CD4-positive, alpha-beta memory T cell (primary cell): ENCODE data around the gene STIM1. TPM values are rescaled to one million over a fixed set of nuclear protein-coding genes. Genes with fewer than 3 reads are reported as not detected.

Experiments used
- CTCF ChIA-PET: fragments of 350-600 bp; sonication (Branson Sonifier 250); formaldehyde crosslinking; loops from one replicate; lab custom pipeline; 2021; ENCODE audit warnings: inconsistent platforms; ENCODE audit not compliant: partially characterized antibody; lab: Charles Lee
- POLR2A ChIA-PET: fragments of 350-600 bp; sonication (Branson Sonifier 250); formaldehyde crosslinking; loops from one replicate; lab custom pipeline; 2021; ENCODE audit not compliant: partially characterized antibody; lab: Charles Lee
- DNase-seq, 5 donors: peaks; one replicate each; pipeline versions ENCODE4 v3.0.0 to v3.0.0-alpha.2; 2020 to 2022; ENCODE audit warnings: mixed read lengths in 1 of 5
- H3K27ac ChIP-seq: one replicate; pipeline ENCODE4 v1.7.0; 2013; ENCODE audit warnings: low read depth, low read length
- H3K27me3 ChIP-seq: 2 replicates; pipeline ENCODE4 v1.7.0; 2013; ENCODE audit warnings: mild to moderate bottlenecking, low read length, moderate library complexity; ENCODE audit not compliant: insufficient read depth
- H3K36me3 ChIP-seq: 2 replicates; pipeline ENCODE4 v1.7.0; 2013; ENCODE audit warnings: mild to moderate bottlenecking, low read length, moderate library complexity; ENCODE audit not compliant: insufficient read depth
- H3K4me1 ChIP-seq: 2 replicates; pipeline ENCODE4 v1.7.0; 2013; ENCODE audit warnings: mild to moderate bottlenecking, low read length, moderate library complexity; ENCODE audit not compliant: insufficient read depth
- H3K4me3 ChIP-seq, 2 donors: one replicate each; pipeline ENCODE4 v1.7.0; 2013; ENCODE audit warnings: low read length in 2 of 2, mild to moderate bottlenecking in 1 of 2
- H3K9me3 ChIP-seq, 2 donors: one replicate each; pipeline ENCODE4 v1.7.0; 2013; ENCODE audit warnings: low read length in 2 of 2, control low read depth in 1 of 2; ENCODE audit not compliant: control insufficient read depth in 1 of 2
- H3K27ac Mint-ChIP-seq, 7 donors: one replicate each; pipeline ENCODE4 v1.8.0; 2020 to 2021; ENCODE audit warnings: mixed read lengths in 7 of 7, mild to moderate bottlenecking in 6 of 7, inconsistent platforms in 3 of 7, moderate library complexity in 3 of 7
- H3K27me3 Mint-ChIP-seq, 2 donors: one replicate each; pipeline ENCODE4 v1.8.0; 2020 to 2021; ENCODE audit warnings: mixed read lengths in 2 of 2
- H3K36me3 Mint-ChIP-seq, 2 donors: one replicate each; pipeline ENCODE4 v1.8.0; 2020 to 2021; ENCODE audit warnings: mixed read lengths in 2 of 2, inconsistent platforms in 1 of 2, mild to moderate bottlenecking in 1 of 2
- H3K4me1 Mint-ChIP-seq, 4 donors: one replicate each; pipeline ENCODE4 v1.8.0; 2020 to 2021; ENCODE audit warnings: mixed read lengths in 4 of 4, mild to moderate bottlenecking in 1 of 4
- H3K4me3 Mint-ChIP-seq, 8 donors: one replicate each; pipeline ENCODE4 v1.8.0; 2020 to 2021; ENCODE audit warnings: mixed read lengths in 8 of 8, mild to moderate bottlenecking in 7 of 8, moderate library complexity in 6 of 8, inconsistent platforms in 3 of 8
- H3K9me3 Mint-ChIP-seq, 8 donors: one replicate each; pipeline ENCODE4 v1.8.0; 2020 to 2021; ENCODE audit warnings: mixed read lengths in 8 of 8, mild to moderate bottlenecking in 5 of 8, inconsistent platforms in 3 of 8, moderate library complexity in 1 of 8
- intact Hi-C: fragments of 100-400 bp; cut with micrococcal nuclease; formaldehyde crosslinking; loops from one replicate; pipeline ENCODE4 v1.15.1; 2023
- polyA plus RNA-seq, 2 donors: library from polyadenylated mRNA; unstranded; fragments of 300-500 nt; fragmentation: Illumina TruSeq; gene quantifications; one replicate each; pipeline ENCODE4 v1.2.3, GENCODE V29; 2021
- total RNA-seq, 2 experiments: library from RNA; stranded (reverse); gene quantifications; one replicate each; pipeline ENCODE4 v1.2.3, GENCODE V29; 2021

STIM1 gene
- total and polyA plus RNA-seq, 4 experiments from 2014 or later, result 27.7 to 87.4 (median 65.5) TPM

- DNase-seq, result no peak
- H3K4me1 Mint-ChIP-seq, result peaks cover 61 to 79% (median 71%) of the 10 kb centered on the region in 4 donors
- ChIA-PET CTCF (interaction anchor here (1.1 to 3.3 kb wide), 5 partner anchors 39 to 170 kb away, joined by 4 to 30 read pairs (median 8); partner anchors contain the start of gene STIM1), POLR2A (interaction anchor here (1.0 to 2.4 kb wide), 6 partner anchors 22 to 62 kb away, joined by 3 to 10 read pairs (median 3); partner anchors contain the start of genes RHOG and STIM1)
- H3K4me3 ChIP-seq, result no peak overlapping the region
- no peaks in the 10 kb centered on the region for H3K27me3 Mint-ChIP-seq
- no peaks in the 10 kb centered on the region for H3K36me3 ChIP-seq
- no peaks in the 10 kb centered on the region for H3K9me3 ChIP-seq
- H3K27ac Mint-ChIP-seq, result peak overlapping the region; percentile 75 to 95 (median 93)
- H3K9me3 Mint-ChIP-seq, result no peaks in the 10 kb centered on the region
- H3K4me3 Mint-ChIP-seq, result peak overlapping the region in 6 of 8 donors; percentile 19 to 72 (median 52)
- H3K27ac ChIP-seq, result peak overlapping the region; percentile 28
- intact Hi-C loops, result no loop called here
- no peaks in the 10 kb centered on the region for H3K27me3 ChIP-seq
- H3K4me1 ChIP-seq, result peaks cover 80% of the 10 kb centered on the region
- H3K36me3 Mint-ChIP-seq, result no peaks in the 10 kb centered on the region
Observed at GRCh38 chr11:3903207-3903896, 47.9 kb downstream of the STIM1 start.

GRCh38 chr11:3904228-3904627 is 48.8 kb downstream of the STIM1 start:
- Histone ChIP-seq H3K27ac (peak overlapping the region; percentile 45), H3K9me3 (no peaks in the 10 kb centered on the region), H3K4me3 (no peak overlapping the region), H3K27me3 (no peaks in the 10 kb centered on the region), H3K4me1 (peaks cover 80% of the 10 kb centered on the region), H3K36me3 (no peaks in the 10 kb centered on the region)
- no peaks in the 10 kb centered on the region for H3K9me3 Mint-ChIP-seq
- POLR2A ChIA-PET, result interaction anchor here (1.1 to 2.7 kb wide), 3 partner anchors 22 to 64 kb away, joined by 3 to 24 read pairs (median 7); partner anchors contain the start of genes RHOG and STIM1
- no peak for DNase-seq
- intact Hi-C loops, result loop anchor here (2.0 kb wide), 1 partner anchor 49 kb away; the partner anchor contains the start of gene STIM1
- CTCF ChIA-PET, result interaction anchor here (1.1 to 3.9 kb wide), 2 partner anchors 46 to 49 kb away, joined by 3 to 16 read pairs; partner anchors contain the start of gene STIM1
- H3K4me1 Mint-ChIP-seq, result peaks cover 61 to 86% (median 75%) of the 10 kb centered on the region in 4 donors
- H3K27me3 Mint-ChIP-seq, result no peaks in the 10 kb centered on the region
- H3K36me3 Mint-ChIP-seq, result no peaks in the 10 kb centered on the region
- peak overlapping the region in 6 of 8 donors; percentile 8 to 67 (median 34) for H3K4me3 Mint-ChIP-seq
- peak overlapping the region; percentile 75 to 95 (median 93) for H3K27ac Mint-ChIP-seq

- Mint-ChIP-seq H3K27me3 (no peaks in the 10 kb centered on the region), H3K9me3 (no peaks in the 10 kb centered on the region), H3K4me3 (peak overlapping the region in 7 of 8 donors; percentile 8 to 67 (median 40)), H3K27ac (peak overlapping the region; percentile 75 to 95 (median 93)), H3K4me1 (peaks cover 66 to 90% (median 81%) of the 10 kb centered on the region in 4 donors), H3K36me3 (no peaks in the 10 kb centered on the region)
- CTCF ChIA-PET, result interaction anchor here (0.7 to 3.9 kb wide), 10 partner anchors 10 to 167 kb away, joined by 3 to 16 read pairs (median 3); partner anchors contain the start of gene STIM1
- POLR2A ChIA-PET, result interaction anchor here (0.7 to 2.7 kb wide), 5 partner anchors 32 to 65 kb away, joined by 3 to 24 read pairs (median 3); partner anchors contain the start of genes RHOG and STIM1
- Histone ChIP-seq H3K36me3 (no peaks in the 10 kb centered on the region), H3K27me3 (no peaks in the 10 kb centered on the region), H3K9me3 (no peaks in the 10 kb centered on the region), H3K4me3 (no peak overlapping the region), H3K4me1 (peaks cover 84% of the 10 kb centered on the region), H3K27ac (peak overlapping the region; percentile 45)
- peak; percentile 62 to 89 (median 77) for DNase-seq
- intact Hi-C loops, result loop anchor here (2.0 to 5.0 kb wide), 3 partner anchors 38 to 51 kb away; partner anchors contain the start of gene STIM1
Observed at GRCh38 chr11:3905080-3905953, 49.9 kb downstream of the STIM1 start.

GRCh38 chr11:3906166-3906565 is 50.7 kb downstream of the STIM1 start:
- peaks cover 67 to 86% (median 79%) of the 10 kb centered on the region in 4 donors for H3K4me1 Mint-ChIP-seq
- ChIA-PET CTCF (interaction anchor here (0.7 to 3.9 kb wide), 10 partner anchors 9 to 166 kb away, joined by 3 to 16 read pairs (median 3); partner anchors contain the start of gene STIM1), POLR2A (interaction anchor here (0.5 to 2.7 kb wide), 5 partner anchors 10 to 66 kb away, joined by 3 to 24 read pairs (median 3); partner anchors contain the start of genes RHOG and STIM1)
- Histone ChIP-seq H3K4me3 (no peak overlapping the region), H3K27me3 (no peaks in the 10 kb centered on the region), H3K36me3 (no peaks in the 10 kb centered on the region), H3K27ac (peak overlapping the region; percentile 45), H3K4me1 (peaks cover 81% of the 10 kb centered on the region), H3K9me3 (no peaks in the 10 kb centered on the region)
- H3K27me3 Mint-ChIP-seq, result no peaks in the 10 kb centered on the region
- no peaks in the 10 kb centered on the region for H3K36me3 Mint-ChIP-seq
- H3K4me3 Mint-ChIP-seq, result peak overlapping the region in 1 of 8 donors; percentile 13
- intact Hi-C loops, result loop anchor here (5.0 kb wide), 2 partner anchors 39 to 41 kb away; no protein-coding TSS in a partner anchor
- H3K27ac Mint-ChIP-seq, result peak overlapping the region in 3 of 7 donors; percentile 75 to 94 (median 93)
- H3K9me3 Mint-ChIP-seq, result no peaks in the 10 kb centered on the region
- no peak for DNase-seq

GRCh38 chr11:3907590-3907989 is 52.1 kb downstream of the STIM1 start:
- Histone ChIP-seq H3K27me3 (no peaks in the 10 kb centered on the region), H3K9me3 (no peaks in the 10 kb centered on the region), H3K4me3 (no peak overlapping the region), H3K36me3 (no peaks in the 10 kb centered on the region), H3K27ac (no peak overlapping the region), H3K4me1 (peaks cover 77% of the 10 kb centered on the region)
- no peak for DNase-seq
- peaks cover 61 to 84% (median 73%) of the 10 kb centered on the region in 4 donors for H3K4me1 Mint-ChIP-seq
- no peaks in the 10 kb centered on the region for H3K9me3 Mint-ChIP-seq
- no peaks in the 10 kb centered on the region for H3K27me3 Mint-ChIP-seq
- no peaks in the 10 kb centered on the region for H3K36me3 Mint-ChIP-seq
- peak overlapping the region in 1 of 8 donors; percentile 0 for H3K4me3 Mint-ChIP-seq
- H3K27ac Mint-ChIP-seq, result peak overlapping the region; percentile 4 to 84 (median 52)
- ChIA-PET CTCF (interaction anchor here (1.7 to 3.9 kb wide), 2 partner anchors 53 to 58 kb away, joined by 7 to 16 read pairs; partner anchors contain the start of gene STIM1), POLR2A (no interaction called here)
- intact Hi-C loops, result loop anchor here (5.0 kb wide), 2 partner anchors 40 kb away; no protein-coding TSS in a partner anchor

GRCh38 chr11:3909901-3910300 is 54.4 kb downstream of the STIM1 start:
- POLR2A ChIA-PET, result interaction anchor here (0.9 to 3.3 kb wide), 2 partner anchors 16 to 54 kb away, joined by 3 to 11 read pairs; partner anchors contain the start of gene STIM1
- Mint-ChIP-seq H3K27ac (peak overlapping the region; percentile 17 to 87 (median 51)), H3K9me3 (no peaks in the 10 kb centered on the region), H3K27me3 (no peaks in the 10 kb centered on the region), H3K36me3 (no peaks in the 10 kb centered on the region), H3K4me3 (no peak overlapping the region), H3K4me1 (peaks cover 56 to 82% (median 69%) of the 10 kb centered on the region in 4 donors)
- H3K27ac ChIP-seq, result no peak overlapping the region
- H3K36me3 ChIP-seq, result no peaks in the 10 kb centered on the region
- no peaks in the 10 kb centered on the region for H3K9me3 ChIP-seq
- DNase-seq, result no peak
- intact Hi-C loops, result loop anchor here (5.0 kb wide), 2 partner anchors 37 to 43 kb away; no protein-coding TSS in a partner anchor
- peaks cover 68% of the 10 kb centered on the region for H3K4me1 ChIP-seq
- no peak overlapping the region for H3K4me3 ChIP-seq
- CTCF ChIA-PET, result no interaction called here
- H3K27me3 ChIP-seq, result no peaks in the 10 kb centered on the region
